Activated T-cell treated with anti-CD3 and anti-CD28 coated beads, Interleukin-2, amount 50 U/mL, for 4 hours (primary cell): ENCODE data around the gene NKD1. TPM values are rescaled to one million over a fixed set of nuclear protein-coding genes. Genes with fewer than 3 reads are reported as not detected.

Source experiments
- ATAC-seq, 2 donors: fragments of 200-7000 bp; cut with Tn5 transposase; one replicate each; pipeline ENCODE4 v1.10.0; 2021
- DNase-seq: peaks from one replicate; pipeline ENCODE4 v3.0.0-alpha.2; 2020
- H3K27me3 Mint-ChIP-seq: one replicate; pipeline ENCODE4 v1.8.0; 2021; ENCODE audit warnings: low read depth, mixed read lengths
- H3K36me3 Mint-ChIP-seq: one replicate; pipeline ENCODE4 v1.8.0; 2022; ENCODE audit warnings: mixed read lengths; ENCODE audit not compliant: insufficient read depth
- H3K4me1 Mint-ChIP-seq: one replicate; pipeline ENCODE4 v1.8.0; 2021; ENCODE audit warnings: low read depth, mixed read lengths
- H3K4me3 Mint-ChIP-seq: one replicate; pipeline ENCODE4 v1.8.0; 2021; ENCODE audit warnings: mild to moderate bottlenecking, moderate library complexity, mixed read lengths
- H3K9me3 Mint-ChIP-seq: one replicate; pipeline ENCODE4 v1.8.0; 2021; ENCODE audit warnings: mixed read lengths
- total RNA-seq, 3 donors: library from RNA; stranded (reverse); gene quantifications; one replicate each; pipeline ENCODE4 v1.2.1, GENCODE V29; 2021

The NKD1 gene
- total RNA-seq, 3 donors from 2014 or later, result 1.2 to 2.8 (median 1.6) TPM

DNA sequence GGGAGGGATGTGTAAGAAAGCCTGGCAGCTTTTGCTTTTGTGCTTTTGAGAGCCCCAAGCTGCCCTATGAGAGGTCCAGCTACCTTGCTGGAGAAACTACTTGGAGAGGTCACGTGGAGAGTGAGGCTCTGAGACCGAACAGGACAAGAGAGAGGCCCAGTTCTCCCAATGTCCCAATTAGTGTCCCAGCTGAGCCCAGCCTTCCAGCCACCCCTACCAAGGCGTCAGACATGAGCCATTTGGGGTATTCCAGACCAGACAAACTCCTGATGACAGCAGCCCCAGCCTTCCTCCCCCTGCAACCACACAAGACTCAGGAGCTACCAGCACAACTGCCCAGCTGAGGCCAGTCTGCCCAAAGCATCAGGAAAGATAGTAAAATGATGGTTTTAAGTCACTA lies 35.0 kb downstream of the NKD1 start:
- H3K27me3 Mint-ChIP-seq, result no peaks in the 10 kb centered on the region
- H3K9me3 Mint-ChIP-seq, result peaks cover 5% of the 10 kb centered on the region
- no peak overlapping the region for H3K4me3 Mint-ChIP-seq
- ATAC-seq (no peak), DNase-seq (no peak)
- peaks cover 6% of the 10 kb centered on the region for H3K4me1 Mint-ChIP-seq
- peaks cover 6% of the 10 kb centered on the region for H3K36me3 Mint-ChIP-seq

DNA sequence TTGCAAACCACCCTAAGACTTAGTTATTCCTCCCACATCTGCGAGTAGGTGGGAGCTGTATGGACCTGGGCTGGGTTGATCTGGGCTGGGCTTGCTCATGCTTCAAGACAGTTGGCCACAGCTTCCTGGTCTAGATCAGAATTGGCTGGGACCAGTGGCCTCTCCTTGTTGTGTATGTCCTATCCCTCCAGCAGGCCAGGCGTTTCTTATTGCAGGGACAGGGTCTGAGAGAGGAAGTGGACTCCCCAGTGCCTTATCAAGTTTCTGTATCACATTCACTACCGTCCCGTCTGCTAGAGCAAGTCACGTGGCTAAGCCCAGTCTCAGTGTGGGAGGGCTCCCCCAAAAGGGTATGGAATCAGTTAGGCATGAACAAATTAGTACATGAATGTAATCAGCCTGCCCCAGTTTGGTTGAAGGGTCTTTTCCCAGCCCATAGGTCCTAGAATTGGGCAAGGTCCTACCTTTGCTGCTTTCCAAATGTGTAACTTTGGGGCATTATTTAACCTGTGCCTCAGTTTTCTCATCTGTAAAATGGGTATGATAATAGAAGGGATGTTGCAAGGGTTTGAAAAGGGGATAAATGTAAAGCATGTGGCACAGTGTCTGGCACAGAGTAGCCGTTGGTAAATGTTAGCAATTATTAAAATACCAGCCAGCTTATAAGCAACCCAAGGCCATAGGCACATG lies 36.0 kb downstream of the NKD1 start:
- DNase-seq, result no peak
- Mint-ChIP-seq H3K9me3 (peaks cover 5% of the 10 kb centered on the region), H3K36me3 (peaks cover 4% of the 10 kb centered on the region), H3K4me1 (peaks cover 11% of the 10 kb centered on the region), H3K4me3 (no peak overlapping the region), H3K27me3 (no peaks in the 10 kb centered on the region)
- ATAC-seq, result no peak

DNA sequence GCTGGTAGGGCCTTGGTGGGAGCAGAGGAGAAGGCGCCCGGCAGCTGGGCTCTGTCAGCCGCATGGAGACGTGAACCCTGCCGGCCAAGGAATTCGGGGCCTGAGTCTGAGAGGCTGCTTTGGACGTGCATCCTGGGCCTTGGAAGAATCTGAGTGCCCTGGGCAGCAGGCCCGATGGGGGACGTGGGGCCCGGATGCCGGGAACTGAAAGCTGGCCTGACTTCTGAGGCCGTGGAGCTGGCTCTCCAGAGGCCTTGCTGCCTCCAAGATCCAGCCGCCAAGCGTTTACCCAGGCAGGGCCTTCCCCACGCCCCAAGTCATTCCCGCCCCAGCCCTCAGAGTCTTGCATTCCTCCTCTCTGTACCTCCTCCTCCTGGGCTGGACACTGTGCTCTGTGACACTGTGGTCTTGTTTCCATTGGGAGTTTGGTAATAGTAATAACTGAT lies 37.2 kb downstream of the NKD1 start:
- H3K27me3 Mint-ChIP-seq, result no peaks in the 10 kb centered on the region
- H3K9me3 Mint-ChIP-seq, result peaks cover 5% of the 10 kb centered on the region
- H3K36me3 Mint-ChIP-seq, result no peaks in the 10 kb centered on the region
- peaks cover 21% of the 10 kb centered on the region for H3K4me1 Mint-ChIP-seq
- H3K4me3 Mint-ChIP-seq, result no peak overlapping the region
- ATAC-seq (no peak), DNase-seq (no peak)

DNA sequence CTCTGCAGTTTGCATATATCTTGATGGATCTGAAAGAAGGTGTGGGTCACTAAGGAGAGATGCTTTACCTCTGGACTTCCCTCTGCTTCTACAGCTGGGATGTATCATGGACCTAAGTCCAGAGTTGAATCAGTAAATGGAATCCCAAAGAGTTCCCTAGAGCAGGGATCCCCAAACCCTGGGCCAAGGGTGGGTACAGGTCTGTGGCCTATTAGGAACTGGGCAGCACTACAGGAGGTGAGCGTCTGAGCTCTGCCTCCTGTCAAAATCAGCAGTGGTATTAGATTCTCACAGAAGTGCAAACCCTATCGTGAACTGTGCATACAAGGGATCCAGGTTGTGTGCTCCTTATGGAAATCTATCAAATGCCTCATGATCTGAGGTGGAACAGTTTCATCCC lies 39.3 kb downstream of the NKD1 start:
- ATAC-seq, result no peak
- no peaks in the 10 kb centered on the region for H3K27me3 Mint-ChIP-seq
- DNase-seq, result no peak
- H3K9me3 Mint-ChIP-seq, result peaks cover 5% of the 10 kb centered on the region
- no peaks in the 10 kb centered on the region for H3K36me3 Mint-ChIP-seq
- no peak overlapping the region for H3K4me3 Mint-ChIP-seq
- H3K4me1 Mint-ChIP-seq, result peaks cover 21% of the 10 kb centered on the region

GRCh38 chr16:50588276-50588675 lies 40.1 kb downstream of the NKD1 start:
- Mint-ChIP-seq H3K4me3 (no peak overlapping the region), H3K36me3 (no peaks in the 10 kb centered on the region), H3K27me3 (no peaks in the 10 kb centered on the region), H3K4me1 (peaks cover 21% of the 10 kb centered on the region), H3K9me3 (peaks cover 5% of the 10 kb centered on the region)
- no peak for DNase-seq
- no peak for ATAC-seq

DNA sequence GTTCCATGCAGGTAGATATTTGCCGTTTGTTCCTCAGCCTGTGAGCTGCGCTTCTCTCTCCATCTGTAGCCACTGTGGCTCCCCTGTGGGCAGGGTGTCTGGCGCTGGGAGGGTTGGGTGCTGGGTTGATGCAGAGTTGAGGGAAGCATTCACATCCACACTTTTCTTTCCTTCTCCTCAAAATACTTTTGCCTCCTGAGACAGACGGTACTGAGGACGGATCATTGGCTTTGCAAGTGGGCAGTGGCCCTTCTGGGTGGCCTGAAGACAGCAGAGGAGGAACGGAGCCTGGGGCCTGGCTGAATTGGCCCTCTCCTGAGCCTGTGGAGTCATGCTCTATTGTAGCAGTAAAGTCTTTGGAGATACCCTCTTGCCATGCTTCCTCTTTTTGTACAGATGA lies 43.0 kb downstream of the NKD1 start:
- Mint-ChIP-seq H3K27me3 (no peaks in the 10 kb centered on the region), H3K36me3 (no peaks in the 10 kb centered on the region), H3K4me3 (no peak overlapping the region), H3K9me3 (peaks cover 5% of the 10 kb centered on the region), H3K4me1 (peaks cover 15% of the 10 kb centered on the region)
- ATAC-seq, result no peak
- no peak for DNase-seq

DNA sequence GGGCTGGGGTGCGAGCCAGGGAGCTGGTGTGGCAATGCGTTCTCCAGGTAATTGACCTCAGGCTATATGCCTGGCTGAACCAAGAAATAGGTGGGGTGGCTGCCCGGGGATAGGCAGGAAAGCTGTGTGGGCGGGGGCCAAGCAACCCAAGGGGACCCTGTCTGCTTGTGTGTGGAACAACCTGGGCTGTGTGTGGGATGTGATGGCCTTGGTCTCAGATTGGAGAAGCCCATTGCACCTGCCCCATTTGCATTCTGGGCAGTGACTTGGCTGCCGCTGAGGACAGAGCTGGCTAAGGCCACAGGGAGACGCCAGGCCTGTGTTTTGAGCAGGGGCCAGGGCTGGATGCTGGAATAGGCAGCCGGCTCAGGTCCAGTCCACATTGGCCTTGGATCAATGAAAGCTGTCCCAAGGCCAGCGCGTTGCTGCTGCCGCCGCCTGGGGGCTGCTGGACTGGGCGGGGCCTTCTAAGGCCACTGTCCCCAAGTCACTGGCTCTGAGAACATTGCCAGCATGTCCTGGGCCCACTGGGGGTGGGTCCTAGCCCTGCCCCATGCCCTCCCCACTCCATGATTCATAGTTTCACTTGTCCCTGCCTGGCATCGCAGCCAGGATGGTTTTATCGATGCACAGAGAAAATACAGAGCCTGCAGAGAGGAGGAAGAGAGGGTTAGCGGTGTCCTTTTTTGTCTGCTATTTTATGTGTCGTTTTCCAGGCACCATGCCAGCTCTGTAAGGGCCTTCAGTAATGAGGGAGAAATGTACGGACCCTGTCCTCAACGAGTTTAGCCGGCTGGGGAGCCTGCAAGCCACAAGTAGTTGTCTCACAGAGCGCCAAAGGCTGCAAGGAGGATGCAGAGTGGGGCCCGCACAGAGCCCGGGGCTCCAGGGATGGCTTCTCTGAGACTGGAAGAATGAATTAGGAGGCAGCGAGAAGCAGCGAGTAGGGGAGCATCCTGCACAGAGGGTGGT lies 43.9 kb downstream of the NKD1 start:
- no peaks in the 10 kb centered on the region for H3K27me3 Mint-ChIP-seq
- DNase-seq (no peak), ATAC-seq (no peak)
- H3K4me1 Mint-ChIP-seq, result peaks cover 15% of the 10 kb centered on the region
- H3K36me3 Mint-ChIP-seq, result no peaks in the 10 kb centered on the region
- no peak overlapping the region for H3K4me3 Mint-ChIP-seq
- peaks cover 5% of the 10 kb centered on the region for H3K9me3 Mint-ChIP-seq

GRCh38 chr16:50592996-50593395 lies 44.8 kb downstream of the NKD1 start:
- ATAC-seq, result no peak
- no peaks in the 10 kb centered on the region for H3K9me3 Mint-ChIP-seq
- peaks cover 15% of the 10 kb centered on the region for H3K4me1 Mint-ChIP-seq
- no peaks in the 10 kb centered on the region for H3K27me3 Mint-ChIP-seq
- no peak for DNase-seq
- no peak overlapping the region for H3K4me3 Mint-ChIP-seq
- no peaks in the 10 kb centered on the region for H3K36me3 Mint-ChIP-seq

- DNase-seq (no peak), ATAC-seq (no peak)
- Mint-ChIP-seq H3K9me3 (no peaks in the 10 kb centered on the region), H3K27me3 (no peaks in the 10 kb centered on the region), H3K36me3 (no peaks in the 10 kb centered on the region), H3K4me3 (no peak overlapping the region), H3K4me1 (peaks cover 15% of the 10 kb centered on the region)
Observed at GRCh38 chr16:50593410-50594150, 45.4 kb downstream of the NKD1 start.

DNA sequence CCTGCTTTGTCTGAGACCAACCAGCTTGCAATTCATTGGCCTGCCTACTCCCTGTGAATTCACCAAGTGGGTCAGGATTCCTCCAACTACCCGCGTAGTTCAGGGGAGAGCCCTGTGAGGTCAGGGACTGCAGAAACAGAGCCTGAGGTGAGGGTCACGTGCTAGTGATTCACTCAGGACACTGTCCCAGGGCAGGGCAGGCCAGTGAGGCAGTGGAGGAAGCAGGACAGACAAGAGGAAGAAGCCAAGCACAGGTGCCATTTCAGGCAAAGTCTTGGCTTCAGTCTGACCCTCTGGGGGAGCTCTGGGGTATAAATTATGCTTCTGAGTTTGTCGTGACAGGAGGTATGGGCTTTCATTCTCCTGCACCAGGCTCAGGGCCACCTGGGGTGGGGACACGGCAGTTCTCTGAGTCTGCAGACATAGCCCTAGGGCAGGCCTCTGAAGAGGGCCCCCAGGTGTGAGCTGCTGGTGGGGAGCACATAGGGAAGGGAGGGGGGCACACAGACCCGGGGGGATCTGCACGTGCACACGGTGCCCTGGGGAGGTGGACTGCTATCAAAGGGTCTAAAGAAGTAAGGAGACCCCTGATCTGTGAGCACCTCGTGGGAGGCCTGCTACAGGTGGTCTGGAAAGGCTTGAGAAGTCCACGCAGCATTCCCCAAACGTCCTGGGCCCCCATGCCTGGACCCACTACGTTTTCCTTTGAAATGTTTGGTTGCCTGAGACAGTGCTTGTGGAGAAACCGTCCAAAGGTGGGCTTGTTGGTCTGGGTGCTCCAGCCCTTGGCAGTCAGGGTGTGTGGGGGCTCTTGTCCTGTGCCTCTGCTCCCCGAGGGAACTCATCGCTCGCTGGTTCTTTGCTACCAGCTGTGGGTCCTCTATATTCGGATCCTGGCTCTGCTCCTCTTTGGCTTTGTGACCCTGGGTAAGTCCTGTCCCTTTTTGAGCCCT lies 46.4 kb downstream of the NKD1 start:
- H3K36me3 Mint-ChIP-seq, result no peaks in the 10 kb centered on the region
- H3K9me3 Mint-ChIP-seq, result no peaks in the 10 kb centered on the region
- peaks cover 7% of the 10 kb centered on the region for H3K4me1 Mint-ChIP-seq
- no peaks in the 10 kb centered on the region for H3K27me3 Mint-ChIP-seq
- no peak overlapping the region for H3K4me3 Mint-ChIP-seq
- DNase-seq (no peak), ATAC-seq (no peak)

DNA sequence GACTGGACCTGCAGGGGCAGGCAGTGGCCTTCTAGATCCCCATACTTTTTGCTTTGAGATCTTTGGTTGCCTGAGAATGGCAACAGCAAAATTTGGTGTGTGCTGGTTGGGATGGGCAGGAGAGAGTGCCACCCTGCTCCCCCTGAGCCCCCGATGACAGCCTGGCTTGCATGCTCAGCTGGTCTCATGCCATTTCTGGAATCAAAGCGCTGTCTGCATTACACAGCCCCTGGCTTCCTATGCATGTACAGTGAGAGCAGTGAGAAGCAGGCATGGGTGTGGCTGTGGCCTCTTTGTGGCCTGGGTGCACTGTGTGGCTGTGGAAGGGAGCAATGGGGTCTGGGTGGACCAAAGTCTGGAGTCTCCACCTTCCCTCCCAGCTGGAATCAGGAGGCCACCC lies 47.7 kb downstream of the NKD1 start:
- Mint-ChIP-seq H3K4me1 (peaks cover 10% of the 10 kb centered on the region), H3K9me3 (no peaks in the 10 kb centered on the region), H3K4me3 (no peak overlapping the region), H3K36me3 (no peaks in the 10 kb centered on the region), H3K27me3 (no peaks in the 10 kb centered on the region)
- DNase-seq (no peak), ATAC-seq (no peak)

DNA sequence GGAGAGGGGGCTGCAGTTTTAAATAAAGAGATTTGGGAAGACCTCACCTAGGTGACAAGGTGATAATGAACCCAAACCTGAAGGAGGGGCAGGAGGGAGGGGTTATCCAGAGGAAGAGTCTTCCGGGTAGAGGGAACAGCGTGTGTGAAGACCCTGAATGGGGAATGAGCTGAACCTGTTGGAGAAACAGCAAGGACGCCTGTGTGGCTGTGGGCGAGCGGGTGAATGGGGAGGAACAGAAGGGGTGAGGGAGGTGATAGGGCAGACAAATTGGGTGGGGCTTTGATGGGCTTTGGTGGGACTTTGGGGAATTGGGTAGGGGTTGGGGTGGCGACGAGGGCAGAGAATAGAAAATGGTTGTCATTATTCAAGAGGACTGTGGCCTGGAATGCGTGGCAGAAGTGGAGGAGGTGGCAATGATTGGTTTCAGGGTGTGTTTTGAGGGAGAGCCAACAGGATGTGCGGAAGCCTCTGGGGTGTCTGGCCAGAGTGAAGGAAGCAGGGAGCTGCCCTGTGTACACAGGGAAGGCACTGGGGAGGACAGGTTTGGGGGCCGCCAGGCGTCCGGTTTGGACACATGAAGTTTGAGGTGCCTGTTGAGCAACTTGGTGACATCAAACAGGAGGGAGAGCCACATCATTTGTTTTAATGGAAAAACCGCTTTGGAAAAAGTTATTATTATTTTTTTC lies 48.7 kb downstream of the NKD1 start:
- Mint-ChIP-seq H3K4me1 (peaks cover 16% of the 10 kb centered on the region), H3K27me3 (no peaks in the 10 kb centered on the region), H3K4me3 (no peak overlapping the region), H3K36me3 (no peaks in the 10 kb centered on the region), H3K9me3 (no peaks in the 10 kb centered on the region)
- DNase-seq, result no peak
- ATAC-seq, result no peak

- ATAC-seq, result no peak
Observed at GRCh38 chr16:50597563-50598255, 49.5 kb downstream of the NKD1 start.

More at GRCh38 chr16:50597563-50598255, 49.5 kb downstream of the NKD1 start:
- H3K4me1 Mint-ChIP-seq, result peaks cover 24% of the 10 kb centered on the region
- H3K4me3 Mint-ChIP-seq, result no peak overlapping the region
- no peaks in the 10 kb centered on the region for H3K27me3 Mint-ChIP-seq
- H3K9me3 Mint-ChIP-seq, result no peaks in the 10 kb centered on the region
- no peak for DNase-seq
- no peaks in the 10 kb centered on the region for H3K36me3 Mint-ChIP-seq
